Small intestine (tissue), 7 donors: ENCODE results near the gene KDR. TPM values are rescaled to one million over a fixed set of nuclear protein-coding genes. Genes with fewer than 3 reads are reported as not detected.

Experiments used
- DNase-seq, 2 donors: peaks; one replicate each; pipeline versions ENCODE4 v3.0.0 to v3.0.0-alpha.2; 2013
- FAIRE-seq: peaks from 2 replicates; lab custom pipeline; 2012; peaks lifted over from hg19 to GRCh38; lab: Jason Lieb, UNC
- H3K27ac ChIP-seq, 3 donors: one replicate each; pipeline ENCODE4 v1.5.1; 2013; ENCODE audit warnings: low read length in 2 of 3, mild to moderate bottlenecking in 2 of 3, control low read depth in 1 of 3, inconsistent platforms in 1 of 3, low read depth in 1 of 3, moderate library complexity in 1 of 3
- H3K27me3 ChIP-seq, 3 donors: one replicate each; pipeline ENCODE4 v1.6.1; 2013; ENCODE audit warnings: low read length in 3 of 3, inconsistent platforms in 1 of 3; ENCODE audit not compliant: control insufficient read depth in 3 of 3, insufficient read depth in 3 of 3
- H3K36me3 ChIP-seq, 3 donors: one replicate each; pipeline ENCODE4 v1.6.1; 2013; ENCODE audit warnings: low read length in 3 of 3, inconsistent platforms in 1 of 3, low read depth in 1 of 3, mild to moderate bottlenecking in 1 of 3, moderate library complexity in 1 of 3; ENCODE audit not compliant: control insufficient read depth in 3 of 3, insufficient read depth in 2 of 3
- H3K4me1 ChIP-seq, 3 donors: one replicate each; pipeline ENCODE4 v1.6.1; 2013; ENCODE audit warnings: low read length in 2 of 3, inconsistent platforms in 1 of 3, low read depth in 1 of 3, mild to moderate bottlenecking in 1 of 3, moderate library complexity in 1 of 3; ENCODE audit not compliant: control insufficient read depth in 3 of 3, insufficient read depth in 2 of 3
- H3K4me3 ChIP-seq, 3 donors: one replicate each; pipeline ENCODE4 v1.5.1; 2013; ENCODE audit warnings: low read length in 3 of 3, control low read depth in 1 of 3, inconsistent platforms in 1 of 3, low read depth in 1 of 3, mild to moderate bottlenecking in 1 of 3, moderate library complexity in 1 of 3
- H3K9me3 ChIP-seq, 2 donors: one replicate each; pipeline ENCODE4 v1.6.1; 2013; ENCODE audit warnings: low read depth in 1 of 2, low read length in 1 of 2; ENCODE audit not compliant: control insufficient read depth in 2 of 2, insufficient read depth in 1 of 2
- WGBS, 3 donors: extraction: QIAGEN DNeasy Blood & Tissue Kit; methylation state at CpG; one replicate each; pipeline ENCODE4 v1.1.7; 2013; 5-methylcytosine and 5-hydroxymethylcytosine counted together
- polyA plus RNA-seq, 4 donors: library from polyadenylated mRNA; stranded (reverse) in 3 of 4; unstranded in 1 of 4; fragments of 200-250 nt in 3 of 4; fragments of 120-200 nt in 1 of 4; gene quantifications; one replicate each; pipeline versions ENCODE4 v1.2.1 to v1.2.3, GENCODE V29; 2013
- donor health status: healthy with polysubstance abuse.
- donor health status: control.
- donor health status: control.
- donor health status: Bipolar disorder and iron deficiency.
- donor health status: healthy.

Gene KDR
- polyA plus RNA-seq, 4 donors, result 0.22 to 8.3 (median 4.0) TPM

DNA sequence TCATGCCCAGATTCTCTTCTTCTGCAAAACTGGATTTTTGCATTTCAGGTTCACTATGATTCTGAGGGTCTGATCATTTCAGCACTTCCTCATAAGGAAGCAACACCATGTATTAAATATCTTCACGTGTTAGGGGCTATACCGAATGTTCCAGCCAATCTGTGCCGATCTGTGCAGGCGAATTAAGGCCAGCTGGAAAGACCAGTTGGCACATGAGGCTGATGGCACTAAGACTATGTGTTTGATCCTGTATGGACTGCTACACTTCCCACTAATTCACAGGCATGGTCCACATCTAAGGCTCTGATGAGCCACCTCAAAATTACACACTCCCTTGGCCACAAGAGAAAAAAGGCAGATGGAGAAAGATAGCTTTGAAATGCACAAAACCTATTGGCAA is 28.8 kb downstream of the KDR start:
- Histone ChIP-seq H3K27ac (no peak overlapping the region), H3K27me3 (no peaks in the 10 kb centered on the region), H3K36me3 (no peaks in the 10 kb centered on the region), H3K9me3 (no peaks in the 10 kb centered on the region), H3K4me1 (no peaks in the 10 kb centered on the region), H3K4me3 (no peak overlapping the region)
- WGBS, 3 donors, result 83 to 89% (median 83%) methylated on average over 4 of the region's 4 CpGs
- no peak for FAIRE-seq
- no peak for DNase-seq

- no peak for DNase-seq
- Histone ChIP-seq H3K36me3 (no peaks in the 10 kb centered on the region), H3K4me3 (no peak overlapping the region), H3K4me1 (no peaks in the 10 kb centered on the region), H3K27ac (no peak overlapping the region), H3K27me3 (no peaks in the 10 kb centered on the region), H3K9me3 (no peaks in the 10 kb centered on the region)
- WGBS, 3 donors, result 63 to 81% (median 64%) methylated on average over 3 of the region's 3 CpGs
- no peak for FAIRE-seq
Observed at GRCh38 chr4:55096045-55096444, 29.4 kb downstream of the KDR start.

GRCh38 chr4:55092504-55092903 is 32.9 kb downstream of the KDR start:
- no peak for FAIRE-seq
- Histone ChIP-seq H3K27ac (no peak overlapping the region), H3K9me3 (no peaks in the 10 kb centered on the region), H3K4me1 (no peaks in the 10 kb centered on the region), H3K27me3 (no peaks in the 10 kb centered on the region), H3K36me3 (no peaks in the 10 kb centered on the region), H3K4me3 (no peak overlapping the region)
- whole genome bisulfite sequencing, 3 donors, result 93 to 99% (median 94%) methylated on average over 2 of the region's 2 CpGs
- no peak for DNase-seq

GRCh38 chr4:55089916-55090315 is 35.5 kb downstream of the KDR start:
- no peak for FAIRE-seq
- no peak for DNase-seq
- H3K4me3 ChIP-seq, result no peak overlapping the region
- H3K27ac ChIP-seq, result no peak overlapping the region
- H3K36me3 ChIP-seq, result no peaks in the 10 kb centered on the region
- no peaks in the 10 kb centered on the region for H3K27me3 ChIP-seq
- no peaks in the 10 kb centered on the region for H3K4me1 ChIP-seq
- WGBS, 3 donors, result 83 to 94% (median 88%) methylated on average over 6 of the region's 6 CpGs
- H3K9me3 ChIP-seq, result no peaks in the 10 kb centered on the region

DNA sequence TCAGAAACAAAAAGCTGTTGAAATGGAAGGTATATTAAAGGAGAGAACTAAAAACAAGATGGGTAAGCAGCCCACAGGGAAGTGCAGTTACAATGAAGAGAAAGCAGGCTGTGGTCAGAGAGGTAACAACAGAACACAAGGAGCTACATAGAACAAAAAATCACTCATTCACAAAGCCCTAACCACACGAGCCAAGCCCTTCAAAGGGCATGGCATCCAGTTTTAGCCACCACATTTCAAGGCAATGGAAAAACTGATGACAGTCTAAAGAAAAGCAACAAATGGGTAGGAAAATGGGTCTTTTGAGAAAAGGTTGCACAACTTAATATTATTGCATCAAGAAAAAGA is 37.5 kb downstream of the KDR start:
- no peaks in the 10 kb centered on the region for H3K9me3 ChIP-seq
- H3K27ac ChIP-seq, result no peak overlapping the region
- H3K4me3 ChIP-seq, result no peak overlapping the region
- 11 to 38% (median 13%) methylated on average over 1 of the region's 1 CpG for WGBS, 3 donors
- no peak for DNase-seq
- no peak for FAIRE-seq
- no peaks in the 10 kb centered on the region for H3K36me3 ChIP-seq
- H3K4me1 ChIP-seq, result no peaks in the 10 kb centered on the region
- H3K27me3 ChIP-seq, result no peaks in the 10 kb centered on the region

DNA sequence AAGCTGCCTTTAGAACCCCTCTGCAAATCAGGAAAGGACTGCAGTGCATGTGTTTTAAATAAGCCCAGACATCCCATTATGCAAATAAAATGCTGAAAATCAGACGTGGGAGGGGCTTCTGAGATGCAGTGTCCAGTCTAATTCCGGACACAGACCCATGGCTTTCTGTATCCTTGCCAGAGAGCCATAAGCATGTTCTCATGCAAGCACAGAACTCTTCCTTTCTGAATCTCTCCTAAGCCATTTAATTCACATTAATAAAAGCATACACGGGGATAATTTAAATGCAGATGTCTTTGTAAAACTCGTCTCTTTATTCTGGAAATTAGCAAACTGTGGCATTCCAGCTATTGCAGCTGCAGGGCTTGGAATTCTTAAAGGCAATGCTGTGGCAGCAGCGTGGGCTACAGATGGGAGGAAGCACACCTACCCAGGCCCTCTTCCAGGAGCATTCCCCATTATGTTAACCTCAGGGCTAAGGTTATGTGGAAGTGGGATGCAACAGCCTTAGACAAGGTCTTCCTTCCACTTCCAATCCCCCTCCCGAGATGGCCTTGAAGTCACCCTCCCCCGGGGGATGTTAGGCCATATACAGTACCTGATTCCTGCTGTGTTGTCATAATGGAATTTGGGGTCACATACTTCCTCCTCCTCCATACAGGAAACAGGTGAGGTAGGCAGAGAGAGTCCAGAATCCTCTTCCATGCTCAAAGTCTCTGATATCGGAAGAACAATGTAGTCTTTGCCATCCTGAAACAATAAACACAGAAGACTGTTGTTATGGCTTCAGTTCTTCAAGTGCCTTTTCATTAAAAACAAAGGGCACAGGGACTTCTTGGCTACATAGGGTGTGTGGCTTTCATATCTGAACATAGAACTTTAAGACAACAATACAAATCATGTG is 38.1 kb downstream of the KDR start:
- FAIRE-seq (no peak), DNase-seq (no peak)
- H3K4me1 ChIP-seq, result no peaks in the 10 kb centered on the region
- WGBS, 3 donors, result 54 to 64% (median 56%) methylated on average over 8 of the region's 8 CpGs
- H3K4me3 ChIP-seq, result no peak overlapping the region
- H3K9me3 ChIP-seq, result no peaks in the 10 kb centered on the region
- H3K27ac ChIP-seq, result no peak overlapping the region
- no peaks in the 10 kb centered on the region for H3K27me3 ChIP-seq
- H3K36me3 ChIP-seq, result no peaks in the 10 kb centered on the region

- Histone ChIP-seq H3K27ac (no peak overlapping the region), H3K27me3 (no peaks in the 10 kb centered on the region), H3K9me3 (no peaks in the 10 kb centered on the region), H3K4me1 (no peaks in the 10 kb centered on the region), H3K4me3 (no peak overlapping the region), H3K36me3 (no peaks in the 10 kb centered on the region)
- FAIRE-seq, result no peak
- DNase-seq, result no peak
- 47 to 58% (median 56%) methylated on average over 6 of the region's 6 CpGs for WGBS, 3 donors
Observed at GRCh38 chr4:55086578-55086977, 38.8 kb downstream of the KDR start.

- WGBS, 3 donors, result 86 to 90% (median 87%) methylated on average over 4 of the region's 4 CpGs
- Histone ChIP-seq H3K36me3 (no peaks in the 10 kb centered on the region), H3K9me3 (no peaks in the 10 kb centered on the region), H3K27me3 (no peaks in the 10 kb centered on the region), H3K4me3 (no peak overlapping the region), H3K27ac (no peak overlapping the region), H3K4me1 (no peaks in the 10 kb centered on the region)
- DNase-seq (no peak), FAIRE-seq (no peak)
Observed at GRCh38 chr4:55083735-55084134, 41.7 kb downstream of the KDR start.

DNA sequence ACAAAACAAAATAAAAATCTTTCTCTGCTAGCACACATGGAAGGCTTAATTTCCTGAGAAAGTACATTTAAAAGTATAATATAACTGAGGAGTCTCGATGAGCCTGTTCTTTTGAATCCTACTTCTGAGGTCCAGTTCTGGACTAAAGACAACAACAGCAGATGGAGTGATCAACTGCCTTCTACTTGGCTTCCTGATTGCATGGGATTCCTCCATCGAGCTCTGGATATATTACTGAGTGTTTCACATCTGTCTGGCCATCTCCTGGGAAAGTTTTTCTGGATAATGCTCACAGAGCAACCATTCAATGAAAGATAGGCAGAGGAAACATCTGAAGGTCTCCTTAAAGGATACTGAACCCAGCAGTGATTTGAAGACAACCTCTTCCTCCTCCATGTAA is 42.6 kb downstream of the KDR start:
- WGBS, 3 donors, result 42 to 55% (median 51%) methylated on average over 2 of the region's 2 CpGs
- FAIRE-seq (no peak), DNase-seq (no peak)
- Histone ChIP-seq H3K9me3 (no peaks in the 10 kb centered on the region), H3K4me1 (no peaks in the 10 kb centered on the region), H3K4me3 (no peak overlapping the region), H3K27ac (no peak overlapping the region), H3K36me3 (no peaks in the 10 kb centered on the region), H3K27me3 (no peaks in the 10 kb centered on the region)
